K562 (cell line): ENCODE results near the gene OBSCN. TPM values are rescaled to one million over a fixed set of nuclear protein-coding genes. Genes with fewer than 3 reads are reported as not detected.

Experiments
- ATAC-seq: fragments of 200-7000 bp; cut with Tn5 transposase; 3 replicates; pipeline ENCODE4 v1.9.1; 2020; ENCODE audit warnings: moderate library complexity
- BruUV-seq: library from RNA; stranded (reverse); fragments of 400-500 nt; replicated peaks from 2 replicates; lab custom pipeline; 2021; lab: Mats Ljungman, UMichigan
- CTCF ChIA-PET: fragments of 300-600 bp; formaldehyde crosslinking; extraction: SDS; loops from one replicate; lab custom pipeline; 2021; ENCODE audit warnings: low intra/inter-chr PET ratio; lab: Yijun Ruan, JAX
- POLR2A ChIA-PET: fragments of 300-600, 350-650 bp; sonication (Branson Sonifier 250); formaldehyde crosslinking; extraction: SDS; loops from one replicate; lab custom pipeline; 2021; ENCODE audit warnings: antibody characterized with exemption, inconsistent platforms; lab: Yijun Ruan, JAX
- DNase-seq, 4 experiments: peaks; one replicate each; pipeline versions ENCODE4 v3.0.0 to v3.0.0-alpha.2; 2011 to 2018; ENCODE audit warnings: low spot score in 3 of 4, mixed read lengths in 3 of 4; ENCODE audit errors: extremely low read depth in 1 of 4
- FAIRE-seq: peaks from 2 replicates; lab custom pipeline; 2011; peaks lifted over from hg19 to GRCh38; lab: Jason Lieb, UNC
- H2AFZ ChIP-seq: 2 replicates; pipeline ENCODE4 v1.6.0; 2011; ENCODE audit warnings: low read depth, low read length, control low read depth, inconsistent platforms
- H3K27ac ChIP-seq: fragments of 200-600 bp; 3 replicates; pipeline ENCODE4 v1.8.0; 2011; ENCODE audit warnings: low read depth, mild to moderate bottlenecking, control low read depth, inconsistent platforms, low read length, moderate library complexity, mixed read lengths; ENCODE audit errors: extremely low read depth
- H3K27me3 ChIP-seq, 2 experiments: fragments of 300-600 bp in 1 of 2; 2 replicates in 1 of 2; 3 replicates in 1 of 2; pipeline versions ENCODE4 v1.6.0 to v1.8.0; 2011; ENCODE audit warnings: inconsistent platforms in 2 of 2, low read length in 2 of 2, mild to moderate bottlenecking in 1 of 2, mixed read lengths in 1 of 2, moderate library complexity in 1 of 2; ENCODE audit not compliant: control insufficient read depth in 2 of 2, insufficient read depth in 2 of 2
- H3K36me3 ChIP-seq: fragments of 300-600 bp; 3 replicates; pipeline ENCODE4 v1.8.0; 2011; ENCODE audit warnings: mild to moderate bottlenecking, low read length, inconsistent platforms; ENCODE audit not compliant: control insufficient read depth, insufficient read depth
- H3K4me1 ChIP-seq, 2 experiments: fragments of 200-600 bp in 1 of 2; replicated peaks in 1 of 2; 2 replicates in 1 of 2; 3 replicates in 1 of 2; pipeline versions ENCODE4 v1.5.1 to v1.8.0; 2011; ENCODE audit warnings: inconsistent platforms in 2 of 2, low read length in 2 of 2, mild to moderate bottlenecking in 1 of 2, mixed read lengths in 1 of 2, moderate library complexity in 1 of 2; ENCODE audit not compliant: control insufficient read depth in 2 of 2, insufficient read depth in 2 of 2
- H3K4me2 ChIP-seq: 2 replicates; pipeline ENCODE4 v1.6.1; 2011; ENCODE audit warnings: low read length, control low read depth, inconsistent platforms, mixed read lengths; ENCODE audit not compliant: insufficient read depth
- H3K4me3 ChIP-seq: fragments of 200-600 bp; sonication (generic), shearing (Covaris generic); 2 replicates; pipeline ENCODE4 v1.5.1; 2016; ENCODE audit warnings: control low read depth, inconsistent platforms
- H3K79me2 ChIP-seq: fragments of 200-600 bp; 3 replicates; pipeline ENCODE4 v1.8.0; 2011; ENCODE audit warnings: low read length, inconsistent platforms; ENCODE audit not compliant: control insufficient read depth, insufficient read depth
- H3K9ac ChIP-seq, 2 experiments: 2 replicates each; pipeline versions ENCODE4 v1.6.0 to v1.6.1; 2011; ENCODE audit warnings: low read depth in 2 of 2, low read length in 2 of 2, control low read depth in 1 of 2, inconsistent platforms in 1 of 2, mild to moderate bottlenecking in 1 of 2, mixed read lengths in 1 of 2; ENCODE audit not compliant: insufficient read depth in 1 of 2
- H3K9me1 ChIP-seq: one replicate; pipeline ENCODE4 v1.6.0; 2011; ENCODE audit warnings: inconsistent platforms, mild to moderate bottlenecking, low read length, moderate library complexity; ENCODE audit not compliant: control insufficient read depth, insufficient read depth
- H3K9me3 ChIP-seq: replicated peaks from 2 replicates; pipeline ENCODE4 v1.5.1; 2011; ENCODE audit warnings: low read depth, low read length, inconsistent platforms; ENCODE audit not compliant: control insufficient read depth, insufficient read depth
- H4K20me1 ChIP-seq: replicated peaks from 2 replicates; pipeline ENCODE4 v1.6.1; 2011; ENCODE audit warnings: low read length, inconsistent platforms, mixed read lengths; ENCODE audit not compliant: control insufficient read depth, insufficient read depth
- CBX1 ChIP-seq: sonication (generic); IDR thresholded peaks from 2 replicates; pipeline ENCODE4 v1.6.1; 2016; ENCODE audit warnings: antibody characterized with exemption, low read depth, mild to moderate bottlenecking
- CBX3 ChIP-seq, 2 experiments: IDR thresholded peaks; 1 replicate in 1 of 2; 2 replicates in 1 of 2; pipeline ENCODE4 v1.6.1; 2012; ENCODE audit warnings: inconsistent platforms in 2 of 2, low read length in 2 of 2, borderline replicate concordance in 1 of 2, control low read depth in 1 of 2
- CBX5 ChIP-seq: IDR thresholded peaks from 2 replicates; pipeline ENCODE4 v1.6.1; 2014; ENCODE audit warnings: low read depth, borderline replicate concordance
- HDAC2 ChIP-seq: fragments of 450-650 bp; IDR thresholded peaks from 2 replicates; pipeline ENCODE4 v1.6.1; 2016; ENCODE audit warnings: mild to moderate bottlenecking
- PYGO2 ChIP-seq: fragments of 450-650 bp; IDR thresholded peaks from 2 replicates; pipeline ENCODE4 v1.6.1; 2016; ENCODE audit warnings: mild to moderate bottlenecking, missing genetic modification characterization, moderate library complexity, missing compliant biosample characterization
- TRIM28 ChIP-seq: fragments of 450-650 bp; IDR thresholded peaks from 2 replicates; pipeline ENCODE4 v1.6.1; 2017
- ZNF280A ChIP-seq: fragments of 450-650 bp; IDR thresholded peaks from 2 replicates; pipeline ENCODE4 v1.6.1; 2018; ENCODE audit warnings: mild to moderate bottlenecking, low read depth; ENCODE audit not compliant: partially characterized antibody
- ZNF449 ChIP-seq: fragments of 250-450 bp; sonication (Bioruptor Pico); IDR thresholded peaks from 2 replicates; pipeline ENCODE4 v1.8.0; 2022; ENCODE audit warnings: moderate library complexity, mild to moderate bottlenecking, inconsistent platforms
- ZNF589 ChIP-seq: fragments of 200-800 bp; sonication (Bioruptor generic); IDR thresholded peaks from 2 replicates; pipeline ENCODE4 v1.6.1; 2016; ENCODE audit warnings: low read depth, missing genetic modification characterization, missing compliant biosample characterization
- ZNF707 ChIP-seq: fragments of 250-450 bp; sonication (Bioruptor Pico); conservative IDR thresholded peaks from 2 replicates; pipeline ENCODE4 v1.8.0; 2022; ENCODE audit warnings: inconsistent platforms, mild to moderate bottlenecking, moderate library complexity
- WGBS: fragments of 100-300 bp; shearing (Covaris generic); methylation state at CpG from one replicate; pipeline ENCODE4 v1.1.6; 2016; ENCODE audit warnings: low coverage, mixed read lengths; ENCODE audit not compliant: insufficient coverage; ENCODE audit errors: missing lambda C conversion rate; 5-methylcytosine and 5-hydroxymethylcytosine counted together
- in situ Hi-C: fragments of 300-500 bp; cut with MboI; formaldehyde crosslinking; loops from 4 replicates; pipeline ENCODE4 v1.15.0; 2018; ENCODE audit warnings: inconsistent platforms, mixed read lengths
- intact Hi-C: fragments of 100-400 bp; cut with micrococcal nuclease; formaldehyde crosslinking; loops from 2 replicates; pipeline ENCODE4 v1.14.2; 2022
- polyA plus RNA-seq, 8 experiments: library from polyadenylated mRNA; depleted of rRNA in 4 of 8; stranded (reverse) in 5 of 8; unstranded in 3 of 8; fragments of >200 nt; fragmentation: Nextera tagmentation in 2 of 8; fragmentation: Illumina TruSeq in 1 of 8; extraction: Ambion mirVana in 2 of 8; extraction: Trizol in 1 of 8; gene quantifications; 2 replicates each; pipeline versions ENCODE4 v1.2.1 to v1.2.3, GENCODE V29; 2011 to 2014; ENCODE audit warnings: inconsistent platforms in 1 of 8, missing spikeins in 1 of 8
- total RNA-seq, 7 experiments: library from RNA; depleted of rRNA in 6 of 7; stranded (reverse); fragments of >200 nt in 6 of 7; fragmentation: Illumina TruSeq in 2 of 7; extraction: Trizol in 2 of 7; gene quantifications; 2 replicates each; pipeline versions ENCODE4 v1.2.1 to v1.2.3, GENCODE V29; 2011 to 2021; ENCODE audit warnings: low replicate concordance in 1 of 7

OBSCN gene
- total and polyA plus RNA-seq, 9 of the 15 experiments (the other 6 are each of a cell fraction or from before 2014, with no cell fraction given), result 0.18 to 19.7 (median 3.6) TPM

GRCh38 chr1:228302086-228302485 is 94.2 kb downstream of the OBSCN start:
- CTCF ChIA-PET, result no interaction called here
- Histone ChIP-seq H3K9me1 (no peaks in the 10 kb centered on the region), H3K9me3 (peaks cover 3% of the 10 kb centered on the region; the same call in 1 of the 2 replicates)
- 0% methylated on average over 4 of the region's 4 CpGs for WGBS
- DNase-seq, result no peak
- no peak for TF ChIP-seq HDAC2
- TF ChIP-seq PYGO2 (tag), result no peak
- no peak for TF ChIP-seq ZNF589
- TF ChIP-seq ZNF280A, result peak; percentile 72
- TF ChIP-seq ZNF449, result no peak
- peak; percentile 100 for TF ChIP-seq ZNF707 (CRISPR knock-in tag)
- 0 out of 2 replicates have a peak, but pooled peaks have one; percentile 66 for TF ChIP-seq CBX1
- peak; percentile 95 for TF ChIP-seq TRIM28
- peak; percentile 79; the same call in 1 of the 2 replicates for TF ChIP-seq CBX5
- TF ChIP-seq CBX3 (IDR thresholded peaks at IDR 0.05; ENCODE audit: borderline replicate concordance in 1 of 2, low read length in 2 of 2), result peak in 1 of 2 experiments; percentile 94; a peak in 2 of 3 replicates
- TF ChIP-seq, all 486 proteins: peak for 6
- H3K27ac ChIP-seq, result no peak overlapping the region
- H3K36me3 ChIP-seq, result no peaks in the 10 kb centered on the region
- H3K4me3 ChIP-seq, result no peak overlapping the region
- no peak for FAIRE-seq
- H3K27me3 ChIP-seq, result peaks cover 12 to 50% of the 10 kb centered on the region in 2 experiments; a peak in 4 of 5 replicates
- no peaks in the 10 kb centered on the region for H4K20me1 ChIP-seq
- peaks cover 0 to 4% of the 10 kb centered on the region in 2 experiments; a peak in 1 of 5 replicates for H3K4me1 ChIP-seq
- H3K79me2 ChIP-seq, result no peaks in the 10 kb centered on the region
- intact Hi-C loops (no loop called here), in situ Hi-C loops (no loop called here)
- H2AFZ ChIP-seq, result no peak overlapping the region
- H3K9ac ChIP-seq, result no peak overlapping the region
- ATAC-seq, result no peak
- POLR2A ChIA-PET, result no interaction called here
- BruUV-seq, result no TSS peak
- H3K4me2 ChIP-seq, result no peak overlapping the region
